Eye (tissue), 1 donor: ENCODE data around the gene GTPBP3.

ENCODE experiments used
- DNase-seq: peaks from one replicate; pipeline ENCODE4 v3.0.0-alpha.2; 2015

The GTPBP3 gene

GRCh38 chr19:17309965-17310461 lies 27.3 kb upstream of the GTPBP3 start:
- DNase-seq, result no peak

GRCh38 chr19:17311455-17312188 lies 25.7 kb upstream of the GTPBP3 start:
- no peak for DNase-seq

- no peak for DNase-seq
These were observed 24.9 kb upstream of the GTPBP3 start for GRCh38 chr19:17312189-17313113.

GRCh38 chr19:17314007-17314593 lies 23.3 kb upstream of the GTPBP3 start:
- DNase-seq, result no peak

DNA sequence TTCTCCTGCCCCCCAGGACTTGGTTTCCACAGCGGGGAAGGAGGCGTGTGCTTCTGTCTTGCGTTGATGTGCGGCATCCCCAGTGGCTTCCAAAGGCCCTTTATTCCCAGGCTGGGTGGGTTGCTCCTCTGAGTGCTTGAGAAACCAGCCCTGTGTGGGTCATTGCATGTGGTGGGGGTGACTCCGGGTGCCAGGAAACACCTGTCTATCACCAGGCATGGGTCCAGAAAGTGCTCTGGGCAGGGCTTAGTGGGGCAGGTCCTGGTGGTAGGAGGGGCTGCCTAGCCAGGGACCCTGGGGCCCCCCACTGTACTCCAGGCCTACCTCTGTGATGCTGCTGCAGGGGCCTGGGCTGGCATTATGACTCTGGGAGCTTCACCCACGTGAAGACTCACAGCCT lies 18.4 kb upstream of the GTPBP3 start:
- DNase-seq, result no peak

DNA sequence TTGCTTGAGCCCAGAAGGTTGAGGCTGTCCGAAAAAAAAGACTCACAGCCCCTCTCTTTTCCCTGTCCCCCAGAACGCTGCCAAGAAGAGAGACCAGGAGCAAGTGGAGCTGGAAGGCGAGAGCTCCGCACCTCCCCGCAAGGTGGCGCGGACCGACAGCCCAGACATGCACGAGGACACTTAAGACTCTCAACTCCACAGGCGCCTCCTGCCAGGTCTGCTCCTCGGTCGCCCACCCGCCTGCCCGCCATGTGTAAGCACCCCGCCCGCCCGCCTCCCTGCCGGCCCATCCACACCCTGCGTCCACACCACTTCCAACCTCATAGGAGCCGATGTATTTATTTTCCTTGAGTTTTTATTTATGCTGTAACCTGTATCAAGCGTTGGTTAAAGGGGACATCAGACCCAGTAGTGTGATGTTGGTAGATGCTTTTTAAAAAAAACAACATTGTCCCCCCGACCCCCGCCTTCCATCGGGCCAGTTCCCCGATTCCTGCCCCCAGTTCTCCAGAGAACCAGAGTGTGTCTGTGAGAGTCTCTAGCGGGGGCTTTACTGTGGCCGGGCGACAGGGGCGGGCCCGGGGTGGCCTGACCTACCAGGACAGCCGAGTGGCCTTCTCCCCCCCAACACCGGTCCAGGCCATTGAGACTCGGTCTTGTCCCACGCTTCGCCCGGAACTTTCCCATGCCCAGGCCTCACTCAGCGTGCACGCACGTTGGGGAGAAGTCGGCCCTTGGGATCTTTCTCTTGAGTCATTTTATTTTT lies 17.7 kb upstream of the GTPBP3 start:
- DNase-seq, result no peak

- no peak for DNase-seq
These were observed 16.9 kb upstream of the GTPBP3 start for GRCh38 chr19:17320435-17320834.

DNA sequence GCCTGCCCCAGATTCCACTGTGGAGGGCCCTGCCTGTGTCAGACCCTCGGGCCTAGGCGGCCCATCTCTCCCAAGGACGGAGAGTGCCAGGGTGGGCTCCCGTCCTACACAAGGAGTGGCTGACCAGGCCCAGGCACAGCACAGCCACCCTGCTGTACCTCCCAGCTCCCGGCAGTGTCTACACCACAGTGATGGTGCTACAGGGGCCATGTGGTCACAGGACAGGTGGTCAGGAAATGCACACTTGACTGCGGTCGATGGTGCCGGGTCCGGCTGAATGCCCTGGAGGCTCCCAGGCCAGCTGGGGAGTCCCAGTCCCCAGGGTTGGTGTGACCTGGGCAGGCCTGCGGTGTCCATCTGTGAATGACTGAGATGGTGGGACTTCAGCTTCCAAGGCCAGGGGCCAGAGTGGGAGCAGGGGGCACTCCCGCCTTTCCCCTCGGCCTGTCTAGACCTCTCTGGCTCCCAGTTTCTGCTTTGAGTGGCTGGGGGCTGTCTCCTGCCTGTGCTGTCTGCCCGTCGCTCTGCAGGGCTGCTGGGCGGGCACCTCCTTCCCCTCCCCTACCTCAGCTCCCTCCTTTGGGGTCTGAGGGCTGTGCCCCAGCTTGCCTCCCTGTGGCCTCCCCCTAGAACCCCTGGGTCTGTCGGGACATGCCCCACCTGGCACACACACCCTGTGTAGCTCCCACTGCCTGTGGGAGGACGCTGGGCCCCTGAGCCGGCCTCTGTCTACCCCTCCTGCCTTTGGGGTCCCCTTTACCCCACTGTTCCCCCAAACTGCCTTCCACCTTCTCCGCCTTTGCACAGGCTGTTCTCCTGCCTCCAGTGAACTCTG lies 15.5 kb upstream of the GTPBP3 start:
- DNase-seq, result no peak

DNA sequence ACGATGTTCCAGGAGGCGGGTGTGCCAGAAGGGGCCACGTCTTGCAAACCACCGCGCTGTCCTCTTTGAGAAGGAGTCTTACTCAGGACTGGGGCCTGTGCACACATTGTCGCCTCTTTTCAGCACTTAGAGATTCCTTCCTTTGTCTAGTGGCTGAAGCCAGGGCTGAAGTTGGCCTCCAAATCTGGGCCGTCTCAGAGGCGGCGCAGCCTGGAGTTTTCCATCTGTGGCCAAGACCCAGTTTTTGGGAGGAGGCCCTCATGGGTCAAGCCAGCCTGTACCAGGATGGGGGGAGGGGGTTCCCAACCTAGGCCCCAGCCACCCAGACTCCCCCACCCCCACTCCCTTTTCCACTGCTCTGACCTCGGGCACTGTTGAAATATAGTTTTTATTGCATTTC lies 14.5 kb upstream of the GTPBP3 start:
- no peak for DNase-seq

DNA sequence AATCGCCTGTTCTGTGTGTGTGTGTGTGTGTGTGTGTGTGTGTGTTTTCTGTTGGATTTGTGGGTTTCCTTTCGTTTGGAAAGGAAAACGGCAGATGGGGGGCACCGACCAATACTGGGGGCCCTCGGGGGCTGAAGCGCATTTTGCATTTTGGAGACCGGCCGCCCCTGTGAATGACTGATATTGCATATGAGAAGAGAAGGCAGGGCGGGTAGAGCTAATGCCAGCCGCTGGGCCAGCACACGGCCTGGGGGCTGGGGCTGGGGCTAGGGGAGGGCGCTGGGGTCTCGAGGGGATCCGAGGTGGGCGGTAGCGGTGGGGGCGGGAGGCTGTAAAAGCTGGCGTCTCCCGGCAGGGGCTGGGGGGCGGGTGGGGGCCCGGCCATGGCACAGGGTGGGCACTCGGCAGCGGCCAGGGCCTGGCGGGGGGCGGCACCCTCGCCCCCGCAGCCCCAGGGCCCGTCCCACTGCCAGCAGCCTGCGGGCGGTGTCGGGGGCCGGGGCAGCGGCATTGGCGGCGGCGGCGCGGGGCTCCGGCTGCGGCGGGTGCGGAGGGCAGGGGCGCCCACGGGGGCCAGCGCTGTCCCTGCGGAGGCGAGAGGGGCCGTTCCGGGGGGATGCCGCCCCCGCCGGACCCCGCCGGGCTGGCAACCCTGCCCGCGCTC lies 13.9 kb upstream of the GTPBP3 start:
- no peak for DNase-seq

DNA sequence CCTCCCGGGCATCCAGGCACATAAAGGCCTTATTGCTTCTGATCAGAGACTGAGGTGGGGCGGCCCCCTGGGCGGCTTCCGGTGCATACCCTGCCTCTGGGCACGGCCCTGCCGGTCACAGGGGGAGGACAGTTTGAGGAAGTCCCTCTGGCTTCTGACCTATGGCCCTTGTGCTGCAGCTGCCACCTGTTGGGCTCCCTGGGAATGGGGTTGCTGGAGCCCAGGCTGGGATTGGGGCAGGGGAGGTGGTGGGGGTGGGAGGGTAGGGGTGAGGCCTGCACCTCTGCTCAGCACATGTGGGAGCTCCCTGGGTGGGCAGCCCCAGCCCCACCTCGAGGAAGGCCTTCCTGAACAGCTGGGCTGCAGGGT lies 13.4 kb upstream of the GTPBP3 start:
- DNase-seq, result no peak

DNA sequence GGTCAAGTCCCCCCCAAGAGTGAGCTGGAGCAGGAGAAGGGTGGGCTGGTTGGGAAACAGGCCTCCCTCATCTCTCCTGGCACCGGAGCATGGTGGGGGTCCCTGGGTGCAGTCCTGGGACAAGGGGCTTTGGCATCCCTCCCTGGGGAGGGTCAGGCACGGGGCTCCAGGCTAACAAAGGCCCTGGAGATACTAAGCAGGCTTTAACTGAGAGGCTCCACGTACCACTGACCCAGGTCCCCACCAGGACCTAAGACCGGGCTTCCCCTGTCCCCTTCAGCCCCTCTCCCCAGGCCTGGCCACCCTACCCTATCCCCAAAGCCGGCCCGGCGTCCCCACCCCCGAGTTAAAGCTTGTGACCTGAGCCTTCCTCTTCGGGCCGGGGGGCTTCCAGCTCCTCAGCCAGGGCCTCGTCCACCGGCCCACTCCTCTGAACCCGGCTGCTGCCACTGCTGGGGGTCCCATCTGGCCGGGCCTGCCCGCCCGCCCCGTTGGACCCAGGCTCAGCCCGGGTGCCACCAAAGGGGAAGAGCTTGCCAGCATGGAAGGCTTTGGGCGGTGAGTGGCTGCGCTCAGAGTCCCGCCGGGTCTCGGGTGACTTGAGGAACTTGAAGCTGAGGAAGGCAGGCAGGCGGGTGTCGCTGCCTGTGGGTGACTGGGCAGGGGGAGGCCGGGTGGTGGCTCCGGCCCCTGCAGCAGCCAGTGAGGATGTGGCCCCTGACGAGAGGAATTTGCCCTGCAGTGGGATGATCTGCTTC lies 12.8 kb upstream of the GTPBP3 start:
- DNase-seq, result no peak

GRCh38 chr19:17325133-17325532 lies 12.2 kb upstream of the GTPBP3 start:
- DNase-seq, result no peak

- no peak for DNase-seq
These were observed 11.3 kb upstream of the GTPBP3 start for GRCh38 chr19:17325881-17326594.

DNA sequence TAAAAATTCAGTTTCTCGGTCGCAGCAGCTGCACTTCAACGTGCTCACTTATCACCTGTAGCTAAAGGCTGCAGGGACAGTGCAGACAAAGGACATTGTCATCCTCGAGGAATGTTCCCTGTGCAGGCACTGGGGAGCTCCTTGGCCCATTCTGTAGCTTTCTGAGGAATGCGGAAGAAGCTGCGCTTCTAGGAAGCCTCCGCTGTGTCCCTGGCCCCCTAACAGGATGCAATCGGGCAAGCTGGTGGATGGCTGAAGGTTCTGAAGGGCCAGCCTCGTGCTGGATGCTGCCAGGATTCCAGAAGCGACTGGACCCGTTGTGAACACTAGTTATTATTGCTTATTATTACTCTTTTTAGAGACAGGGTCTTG lies 10.8 kb upstream of the GTPBP3 start:
- no peak for DNase-seq

DNA sequence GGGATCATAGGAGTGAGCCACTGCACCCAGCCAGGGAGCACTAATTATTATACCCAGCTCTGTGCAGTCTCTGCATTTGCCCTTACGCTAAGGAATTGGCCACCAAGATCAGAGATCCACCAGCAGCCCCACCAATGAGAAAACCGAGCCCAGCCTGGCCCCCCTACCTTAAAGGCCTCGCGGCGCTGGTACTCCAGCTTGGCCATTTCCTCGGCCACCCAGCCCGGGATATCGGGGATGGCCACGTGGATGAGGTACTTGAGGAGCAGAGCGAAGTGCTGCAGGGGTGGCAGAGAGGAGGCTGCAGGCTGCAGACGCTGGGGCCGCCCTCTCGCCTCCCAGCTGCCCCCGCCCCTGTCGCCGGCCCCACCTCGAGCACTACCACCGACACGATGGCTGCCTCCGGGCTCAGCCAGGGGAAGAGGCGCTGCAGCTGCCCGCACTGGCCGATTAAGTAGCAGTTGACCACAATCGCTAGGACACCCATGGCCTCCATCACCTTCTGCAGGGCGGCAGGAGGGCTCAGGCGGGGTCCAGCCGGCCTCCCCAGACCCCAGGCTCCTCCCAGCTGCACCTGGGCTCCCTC lies 10.2 kb upstream of the GTPBP3 start:
- DNase-seq, result no peak

GRCh38 chr19:17327654-17328516 lies 9.5 kb upstream of the GTPBP3 start:
- DNase-seq, result peak; percentile 75
